Measurements from ENCODE around the gene GAREM1. TPM values are rescaled to one million over a fixed set of nuclear protein-coding genes. Genes with fewer than 3 reads are reported as not detected.
A peak's percentile ranks its signal among the peaks of the same experiment; 100 is the strongest.
"Not testable (repeated sequence)": the region's sequence is repeated elsewhere in the genome, so short reads cannot be mapped to it uniquely, and the experiment has no call there.

GAREM1 gene
- total RNA-seq, 1 donor from 2014 or later = 40.3 TPM

DNA sequence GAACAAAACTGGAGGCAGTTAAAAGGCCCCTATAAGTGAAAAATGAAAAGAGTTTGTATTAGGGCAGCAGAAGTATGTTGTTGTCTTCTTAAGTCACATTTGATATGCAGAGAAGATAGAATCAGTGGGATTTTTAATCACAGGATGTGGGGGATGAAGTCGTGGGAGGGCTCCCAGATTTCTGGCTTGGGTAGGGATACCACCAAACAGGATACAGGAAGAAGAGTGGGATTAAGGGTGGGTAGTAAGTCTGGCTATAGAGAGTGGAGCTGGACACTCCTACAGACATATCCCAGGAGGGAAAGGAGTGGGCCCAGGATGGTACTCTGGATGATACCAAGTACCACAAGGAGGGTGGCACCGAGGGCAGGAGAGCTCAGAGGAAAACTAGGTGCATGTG is 99.3 kb downstream of the GAREM1 start:
- DNase-seq (ENCODE audit: low read depth) = no peak

DNA sequence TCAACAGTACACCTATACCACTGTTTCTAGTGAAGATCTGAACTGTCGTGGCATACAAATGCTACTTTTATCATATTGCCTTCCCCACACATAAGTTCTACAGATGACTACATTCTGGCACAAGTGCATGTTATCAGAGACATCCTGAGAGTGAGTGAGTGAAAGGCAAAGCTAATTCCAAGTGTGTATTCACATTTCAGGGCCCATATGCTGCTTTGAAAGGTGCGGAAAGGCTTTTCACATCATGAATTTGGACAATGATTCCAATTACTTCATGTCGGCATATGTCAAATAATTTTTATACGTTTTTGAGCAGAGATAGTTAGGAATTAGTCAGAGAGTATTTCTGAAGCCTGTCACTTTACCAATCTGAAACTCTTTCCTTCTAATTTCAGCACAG is 101.7 kb downstream of the GAREM1 start:
- no peak for DNase-seq (ENCODE audit: low read depth)

GRCh38 chr18:32368170-32368569 is 102.5 kb downstream of the GAREM1 start:
- peak; percentile 93 for DNase-seq (ENCODE audit: low read depth)

- DNase-seq (ENCODE audit: low read depth) = peak; percentile 98
Measured at GRCh38 chr18:32366586-32367538, 103.8 kb downstream of the GAREM1 start.

- DNase-seq (ENCODE audit: low read depth) = no peak
Measured at GRCh38 chr18:32362484-32362883, 108.2 kb downstream of the GAREM1 start.

DNA sequence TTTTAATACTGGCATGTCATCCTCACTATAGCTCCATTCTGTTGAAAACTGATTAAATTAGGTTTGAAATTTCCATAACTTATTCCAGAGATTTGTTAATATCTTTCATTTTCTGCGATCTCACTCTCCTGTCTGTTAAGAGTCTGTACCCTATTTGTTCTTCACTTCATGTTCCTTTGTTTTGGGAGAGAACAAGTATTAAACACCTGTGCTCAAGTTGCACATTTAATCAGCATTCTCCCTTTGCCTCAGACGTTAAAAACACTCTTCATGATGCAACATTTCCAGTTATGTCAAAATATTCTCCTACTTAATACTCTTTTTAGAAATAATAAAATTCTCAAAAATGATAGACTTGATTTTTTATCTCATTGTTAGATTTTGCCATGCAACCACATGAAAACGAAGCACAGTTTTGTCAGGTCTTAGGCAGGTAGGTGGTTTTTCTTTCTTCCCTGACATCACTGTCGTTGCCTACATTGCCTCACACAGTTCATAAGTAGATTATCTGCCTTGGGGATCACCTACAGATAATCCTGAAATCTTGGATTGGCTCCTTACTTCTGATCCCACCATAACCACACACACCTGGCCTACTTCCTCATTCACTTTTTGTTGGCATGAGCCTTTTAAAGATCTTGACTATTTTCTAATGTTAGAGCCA is 109.9 kb downstream of the GAREM1 start:
- DNase-seq (ENCODE audit: low read depth) = no peak

DNA sequence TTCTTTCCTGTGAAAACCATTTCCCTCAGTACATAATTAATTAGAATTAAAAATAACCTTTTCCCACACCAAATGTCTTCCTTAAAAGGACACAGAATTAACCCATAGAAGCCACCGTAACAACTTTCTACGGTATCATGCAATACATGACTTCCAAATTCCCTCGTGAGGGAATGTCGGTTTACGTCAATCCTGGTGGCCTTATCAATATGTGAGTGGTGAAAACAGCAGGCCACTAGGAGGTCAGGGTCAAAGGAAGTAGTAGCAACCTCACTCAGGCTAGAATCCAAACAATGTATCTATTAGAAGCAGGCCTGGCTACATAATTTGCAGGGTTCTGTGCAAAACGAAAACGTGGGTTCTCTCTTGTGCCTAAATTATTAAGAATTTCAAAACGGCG is 112.2 kb downstream of the GAREM1 start:
- no peak for DNase-seq (ENCODE audit: low read depth)

DNA sequence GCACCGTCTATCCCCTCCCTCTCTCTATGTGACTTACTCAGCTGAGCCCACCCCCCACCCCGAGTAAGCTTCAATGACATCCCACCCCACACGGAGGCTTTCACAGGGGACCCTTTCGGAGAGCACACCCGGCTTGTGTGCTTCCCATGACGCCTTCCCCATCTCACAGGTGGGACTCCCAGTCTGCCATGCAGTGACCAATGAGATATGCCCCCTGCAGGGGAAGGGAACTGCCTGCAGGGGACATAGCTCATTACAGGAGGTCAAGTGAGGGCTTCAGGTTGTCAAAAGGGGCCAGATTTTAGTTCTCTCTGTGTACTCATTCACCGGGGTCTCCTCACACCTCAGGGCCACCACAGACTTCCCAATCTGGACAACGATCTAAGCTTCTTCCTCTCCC is 112.6 kb downstream of the GAREM1 start:
- no peak for DNase-seq (ENCODE audit: low read depth)

DNA sequence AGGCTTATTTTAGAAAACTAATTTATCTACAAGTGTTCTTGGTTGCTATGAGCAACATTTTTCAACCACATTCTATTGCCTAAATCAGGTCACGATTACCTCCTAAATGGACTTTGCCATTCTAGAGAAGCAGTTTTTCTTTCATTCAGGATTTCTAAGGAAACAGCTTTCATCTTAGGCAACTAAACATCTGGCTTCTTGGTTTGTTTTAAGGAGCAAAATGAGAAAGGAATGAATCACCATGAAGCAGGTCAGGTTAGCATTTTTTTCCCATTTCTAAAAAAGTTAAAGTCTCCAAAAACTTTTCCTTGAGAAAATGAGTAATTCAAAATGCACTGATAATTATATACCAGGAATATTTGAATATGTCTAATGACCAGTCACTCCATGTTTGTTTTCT is 114.8 kb downstream of the GAREM1 start:
- DNase-seq (ENCODE audit: low read depth) = peak; percentile 81

GRCh38 chr18:32354518-32354917 is 116.2 kb downstream of the GAREM1 start:
- peak; percentile 47 for DNase-seq (ENCODE audit: low read depth)

GRCh38 chr18:32353257-32353656 is 117.4 kb downstream of the GAREM1 start:
- peak; percentile 62 for DNase-seq (ENCODE audit: low read depth)

DNA sequence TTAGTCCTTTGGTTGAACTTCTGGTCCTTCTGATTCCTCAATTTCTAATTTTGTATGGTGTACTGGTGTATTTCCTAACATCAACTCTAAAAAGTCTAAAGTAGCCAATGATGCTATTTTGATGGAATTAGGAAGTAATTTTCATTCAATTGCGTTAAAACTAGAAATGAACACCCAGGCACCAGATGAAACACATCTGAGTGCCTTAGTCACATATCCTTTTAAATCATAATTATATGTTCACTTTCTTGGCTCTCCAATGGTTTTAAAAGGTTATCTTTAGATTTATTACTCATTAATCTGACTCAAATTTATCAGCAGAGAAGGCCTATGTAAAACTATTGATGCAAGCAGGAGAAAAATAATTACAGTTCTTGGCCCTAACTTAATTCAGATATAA is 119.7 kb downstream of the GAREM1 start:
- no peak for DNase-seq (ENCODE audit: low read depth)

GRCh38 chr18:32349728-32350395 is 120.8 kb downstream of the GAREM1 start:
- peak; percentile 100 for DNase-seq (ENCODE audit: low read depth)

DNA sequence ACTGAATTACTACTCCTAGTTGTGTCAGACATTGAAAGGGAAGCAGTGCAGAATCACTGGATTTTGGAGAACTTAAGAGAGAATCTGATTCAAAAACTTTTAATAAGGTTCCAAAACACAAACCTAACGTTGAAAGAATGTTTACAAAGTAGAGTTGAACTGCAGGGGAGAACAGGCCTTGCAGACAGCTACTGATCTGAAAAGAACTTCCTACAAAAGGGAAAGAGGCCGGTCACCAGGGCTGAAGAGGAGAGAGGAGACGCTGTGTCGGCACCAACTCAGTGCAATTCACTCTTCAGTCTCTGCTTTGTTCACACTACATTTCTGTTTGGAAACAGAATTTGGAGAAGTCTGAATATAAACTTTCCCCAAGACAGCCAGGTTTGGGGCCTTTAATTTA is 124.0 kb downstream of the GAREM1 start:
- no peak for DNase-seq (ENCODE audit: low read depth)

DNA sequence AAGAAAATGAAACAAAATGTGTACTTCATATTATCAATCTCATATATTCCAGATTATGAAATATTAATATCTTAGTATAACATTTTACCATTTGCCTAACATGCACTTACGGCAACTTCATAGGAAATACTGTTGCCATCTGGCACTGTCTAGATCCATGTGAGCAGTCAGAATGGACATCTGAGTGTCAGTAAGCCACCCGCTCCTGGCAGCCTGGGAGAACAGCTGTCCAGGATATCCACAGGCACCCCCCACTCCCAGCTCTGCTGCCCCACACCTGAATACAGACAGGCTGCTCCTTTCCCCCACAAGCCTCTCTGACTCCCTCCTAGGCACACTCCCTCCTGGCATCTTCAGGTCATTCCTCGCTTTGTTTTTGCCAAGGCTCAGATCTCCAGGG is 127.0 kb downstream of the GAREM1 start:
- no peak for DNase-seq (ENCODE audit: low read depth)

- DNase-seq (ENCODE audit: low read depth) = not testable (repeated sequence)
Measured at GRCh38 chr18:32341112-32341511, 129.6 kb downstream of the GAREM1 start.

DNA sequence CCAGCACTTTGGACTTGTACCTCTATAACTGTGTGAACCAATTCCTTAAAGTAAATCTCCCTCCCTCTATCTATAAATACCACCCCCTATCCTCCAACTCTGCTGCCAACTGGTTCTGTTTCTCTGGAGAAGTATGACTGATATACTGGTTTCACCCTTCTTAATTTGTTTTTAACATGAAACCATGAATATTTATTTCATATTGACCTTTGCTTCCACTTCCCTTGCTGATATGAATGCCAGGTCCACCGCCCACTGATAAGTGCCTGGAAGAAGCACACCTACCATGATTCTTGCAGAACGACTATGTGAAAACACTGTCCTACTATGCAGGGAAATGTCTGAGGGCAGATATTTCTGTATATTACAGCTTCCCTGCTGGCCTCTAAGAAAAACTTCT is 131.6 kb downstream of the GAREM1 start:
- no peak for DNase-seq (ENCODE audit: low read depth)

GRCh38 chr18:32337821-32338220 is 132.9 kb downstream of the GAREM1 start:
- no peak for DNase-seq (ENCODE audit: low read depth)

- no peak for DNase-seq (ENCODE audit: low read depth)
Measured at GRCh38 chr18:32337347-32337746, 133.3 kb downstream of the GAREM1 start.

DNA sequence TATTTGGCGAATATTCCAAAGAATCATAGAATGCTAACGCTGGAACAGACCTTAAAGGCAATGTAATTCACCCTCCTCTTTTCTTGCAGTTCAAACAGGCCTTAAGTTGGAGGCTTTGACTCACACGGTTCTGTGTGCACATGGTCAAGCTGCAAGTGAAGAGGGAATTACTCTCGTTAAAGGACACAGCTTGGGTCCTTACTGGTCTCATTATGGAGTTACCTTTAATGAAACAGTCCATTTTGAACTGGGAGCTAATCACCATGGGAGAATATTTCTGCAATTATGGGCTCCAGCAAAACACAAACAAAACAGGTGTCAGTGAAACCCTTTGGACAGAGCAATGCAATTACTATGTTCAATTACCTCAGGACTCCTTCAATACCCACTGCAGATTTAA is 135.5 kb downstream of the GAREM1 start:
- DNase-seq (ENCODE audit: low read depth) = no peak

DNA sequence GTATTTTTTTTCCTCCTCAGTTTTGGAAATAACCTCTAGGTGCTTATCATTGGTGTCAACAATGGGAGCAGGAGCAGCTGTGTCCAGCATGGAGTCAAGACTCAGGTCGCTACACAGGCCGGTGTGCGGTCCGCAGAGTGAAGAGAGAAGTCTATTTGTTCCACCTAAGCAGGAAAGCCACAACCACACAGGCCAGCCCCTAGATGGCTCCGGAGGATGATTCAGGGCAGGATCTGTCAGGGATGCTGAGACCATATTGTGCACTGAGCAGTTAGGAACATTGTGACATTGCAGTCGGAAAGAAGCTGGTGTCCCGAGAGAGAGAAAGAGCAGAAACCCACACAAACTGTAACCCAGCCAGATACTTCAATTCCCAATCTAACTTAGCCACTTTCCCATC is 136.9 kb downstream of the GAREM1 start:
- no peak for DNase-seq (ENCODE audit: low read depth)

- DNase-seq (ENCODE audit: low read depth) = no peak
Measured at GRCh38 chr18:32332708-32333107, 138.0 kb downstream of the GAREM1 start.

GRCh38 chr18:32328974-32329373 is 141.7 kb downstream of the GAREM1 start:
- no peak for DNase-seq (ENCODE audit: low read depth)
